Kidney epithelial cell (primary cell): ENCODE results near the gene LRRC9. TPM values are rescaled to one million over a fixed set of nuclear protein-coding genes. Genes with fewer than 3 reads are reported as not detected.
"Not testable (repeated sequence)": the region's sequence is repeated elsewhere in the genome, so short reads cannot be mapped to it uniquely, and the experiment has no call there.

ENCODE experiments used
- DNase-seq: peaks from one replicate; pipeline ENCODE4 v3.0.0-alpha.2; 2010; ENCODE audit warnings: low read depth
- H3K27me3 ChIP-seq: 2 replicates; pipeline ENCODE4 v1.6.0; 2011; ENCODE audit warnings: low read length; ENCODE audit not compliant: control insufficient read depth, insufficient read depth
- H3K36me3 ChIP-seq: 2 replicates; pipeline ENCODE4 v1.5.1; 2011; ENCODE audit warnings: low read length; ENCODE audit not compliant: control insufficient read depth, insufficient read depth
- H3K4me3 ChIP-seq: 2 replicates; pipeline ENCODE4 v1.5.1; 2011; ENCODE audit warnings: low read depth, mild to moderate bottlenecking, control low read depth, low read length
- total RNA-seq: library from RNA; depleted of rRNA; stranded (reverse); fragments of >200 nt; gene quantifications from 2 replicates; pipeline ENCODE4 v1.2.3, GENCODE V29; 2015
- TF ChIP-seq, protein P1 (sequence below): IDR thresholded peaks from 2 replicates; pipeline ENCODE4 v1.5.1; 2011; ENCODE audit warnings: mild to moderate bottlenecking, moderate library complexity, low read length, control low read depth, inconsistent platforms; ENCODE audit not compliant: insufficient read depth, poor library complexity, severe bottlenecking

Gene LRRC9
- total RNA-seq, 1 donor from 2014 or later: not detected

- TF ChIP-seq, protein P1, sequence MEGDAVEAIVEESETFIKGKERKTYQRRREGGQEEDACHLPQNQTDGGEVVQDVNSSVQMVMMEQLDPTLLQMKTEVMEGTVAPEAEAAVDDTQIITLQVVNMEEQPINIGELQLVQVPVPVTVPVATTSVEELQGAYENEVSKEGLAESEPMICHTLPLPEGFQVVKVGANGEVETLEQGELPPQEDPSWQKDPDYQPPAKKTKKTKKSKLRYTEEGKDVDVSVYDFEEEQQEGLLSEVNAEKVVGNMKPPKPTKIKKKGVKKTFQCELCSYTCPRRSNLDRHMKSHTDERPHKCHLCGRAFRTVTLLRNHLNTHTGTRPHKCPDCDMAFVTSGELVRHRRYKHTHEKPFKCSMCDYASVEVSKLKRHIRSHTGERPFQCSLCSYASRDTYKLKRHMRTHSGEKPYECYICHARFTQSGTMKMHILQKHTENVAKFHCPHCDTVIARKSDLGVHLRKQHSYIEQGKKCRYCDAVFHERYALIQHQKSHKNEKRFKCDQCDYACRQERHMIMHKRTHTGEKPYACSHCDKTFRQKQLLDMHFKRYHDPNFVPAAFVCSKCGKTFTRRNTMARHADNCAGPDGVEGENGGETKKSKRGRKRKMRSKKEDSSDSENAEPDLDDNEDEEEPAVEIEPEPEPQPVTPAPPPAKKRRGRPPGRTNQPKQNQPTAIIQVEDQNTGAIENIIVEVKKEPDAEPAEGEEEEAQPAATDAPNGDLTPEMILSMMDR: no peak
- Histone ChIP-seq H3K4me3 (no peak overlapping the region), H3K36me3 (no peaks in the 10 kb centered on the region), H3K27me3 (no peaks in the 10 kb centered on the region)
- DNase-seq: no peak
These were observed 16.2 kb downstream of the LRRC9 start for GRCh38 chr14:59936145-59936544.

DNA sequence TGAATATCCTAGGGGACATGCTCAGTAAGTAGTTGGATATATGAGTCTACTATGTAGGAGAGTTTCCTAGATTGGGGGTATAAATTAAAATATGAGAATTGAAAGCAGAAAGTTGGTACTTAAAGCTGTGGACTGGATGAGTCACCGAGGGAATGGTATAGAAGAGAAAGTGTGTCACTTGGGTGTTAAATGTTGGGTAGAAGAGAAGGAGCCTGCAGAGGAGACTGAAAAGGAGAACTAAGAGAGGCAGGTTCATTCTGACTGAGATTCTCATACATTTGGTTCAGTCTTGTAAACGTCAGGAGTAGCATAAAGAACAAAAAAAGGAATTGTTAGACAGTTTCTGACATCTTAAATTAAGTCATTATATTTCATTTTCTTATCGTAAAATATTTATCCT is 19.9 kb downstream of the LRRC9 start:
- Histone ChIP-seq H3K4me3 (no peak overlapping the region), H3K36me3 (no peaks in the 10 kb centered on the region), H3K27me3 (no peaks in the 10 kb centered on the region)
- TF ChIP-seq, protein P1: no peak
- no peak for DNase-seq

- not testable (repeated sequence) for DNase-seq, H3K36me3 ChIP-seq, H3K4me3 ChIP-seq, H3K27me3 ChIP-seq
These were observed 22.4 kb downstream of the LRRC9 start for GRCh38 chr14:59942296-59942862.

DNA sequence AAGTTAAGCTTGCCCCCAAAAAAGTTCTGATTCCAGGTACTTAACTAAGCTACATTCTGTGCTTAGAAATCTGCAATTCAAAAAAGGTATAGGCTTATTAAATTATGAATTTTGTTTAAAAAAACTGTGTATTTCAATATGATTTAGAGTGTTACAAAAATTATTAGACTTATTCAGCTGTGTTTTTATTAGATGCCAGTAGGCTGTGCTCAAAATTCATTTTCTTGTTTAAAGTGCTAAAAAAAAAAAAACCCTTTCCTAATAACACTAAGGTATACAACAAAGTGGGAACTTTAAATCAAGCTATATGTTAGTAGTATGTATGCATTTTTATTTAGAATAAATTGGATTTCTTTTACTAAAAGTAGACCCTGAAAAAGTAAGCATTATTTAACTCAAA is 25.0 kb downstream of the LRRC9 start:
- DNase-seq: no peak
- no peaks in the 10 kb centered on the region for H3K27me3 ChIP-seq
- H3K4me3 ChIP-seq: no peak overlapping the region
- TF ChIP-seq, protein P1: no peak
- H3K36me3 ChIP-seq: no peaks in the 10 kb centered on the region

GRCh38 chr14:59952141-59952540 is 32.2 kb downstream of the LRRC9 start:
- H3K36me3 ChIP-seq, H3K27me3 ChIP-seq, H3K4me3 ChIP-seq, DNase-seq: not testable (repeated sequence)

- DNase-seq, H3K4me3 ChIP-seq, H3K27me3 ChIP-seq, H3K36me3 ChIP-seq: not testable (repeated sequence)
These were observed 37.9 kb downstream of the LRRC9 start for GRCh38 chr14:59957890-59958289.

GRCh38 chr14:59959668-59960067 is 39.7 kb downstream of the LRRC9 start:
- H3K4me3 ChIP-seq: no peak overlapping the region
- no peaks in the 10 kb centered on the region for H3K27me3 ChIP-seq
- no peak for DNase-seq
- no peaks in the 10 kb centered on the region for H3K36me3 ChIP-seq
- TF ChIP-seq, protein P1: no peak
